Mesendoderm (in vitro differentiated cells): Measurements from ENCODE around the gene ALK.

Source experiments
- DNase-seq: peaks from one replicate; pipeline ENCODE4 v3.0.0; 2013
- H2AK5ac ChIP-seq: 2 replicates; pipeline ENCODE4 v1.6.1; 2013; ENCODE audit warnings: low read length, inconsistent platforms
- H2BK120ac ChIP-seq: 2 replicates; pipeline ENCODE4 v1.6.1; 2013; ENCODE audit warnings: low read depth, mild to moderate bottlenecking, low read length, moderate library complexity, mixed read lengths
- H2BK15ac ChIP-seq: replicated peaks from 2 replicates; pipeline ENCODE4 v1.6.1; 2013; ENCODE audit warnings: low read depth, mild to moderate bottlenecking, moderate library complexity
- H2BK5ac ChIP-seq: 2 replicates; pipeline ENCODE4 v1.6.1; 2013; ENCODE audit warnings: low read length, inconsistent platforms
- H3K18ac ChIP-seq: 2 replicates; pipeline ENCODE4 v1.6.1; 2013; ENCODE audit warnings: mild to moderate bottlenecking, low read length, mixed read lengths
- H3K23ac ChIP-seq: one replicate; pipeline ENCODE4 v1.6.1; 2013; ENCODE audit warnings: low read length
- H3K27ac ChIP-seq: 2 replicates; pipeline ENCODE4 v1.5.1; 2013; ENCODE audit warnings: low read depth, mild to moderate bottlenecking, inconsistent platforms, low read length, moderate library complexity
- H3K27me3 ChIP-seq: 2 replicates; pipeline ENCODE4 v1.6.1; 2013; ENCODE audit warnings: low read length, control low read depth, mild to moderate bottlenecking, inconsistent platforms; ENCODE audit not compliant: insufficient read depth, poor library complexity
- H3K36me3 ChIP-seq: 2 replicates; pipeline ENCODE4 v1.6.1; 2013; ENCODE audit warnings: low read length, inconsistent platforms; ENCODE audit not compliant: control insufficient read depth, insufficient read depth
- H3K4ac ChIP-seq: one replicate; pipeline ENCODE4 v1.6.1; 2013; ENCODE audit warnings: low read depth, mild to moderate bottlenecking, low read length, moderate library complexity
- H3K4me1 ChIP-seq: 2 replicates; pipeline ENCODE4 v1.6.1; 2013; ENCODE audit warnings: low read depth, low read length, inconsistent platforms; ENCODE audit not compliant: control insufficient read depth
- H3K4me2 ChIP-seq: 2 replicates; pipeline ENCODE4 v1.6.1; 2013; ENCODE audit warnings: low read length
- H3K4me3 ChIP-seq: 2 replicates; pipeline ENCODE4 v1.5.1; 2013; ENCODE audit warnings: mild to moderate bottlenecking, low read length
- H3K56ac ChIP-seq: one replicate; pipeline ENCODE4 v1.6.1; 2013; ENCODE audit warnings: low read length
- H3K79me1 ChIP-seq: 2 replicates; pipeline ENCODE4 v1.6.1; 2013; ENCODE audit warnings: low read length, inconsistent platforms
- H3K79me2 ChIP-seq: 2 replicates; pipeline ENCODE4 v1.6.1; 2013; ENCODE audit warnings: mild to moderate bottlenecking, low read length; ENCODE audit not compliant: control insufficient read depth, insufficient read depth
- H3K9ac ChIP-seq: 2 replicates; pipeline ENCODE4 v1.6.1; 2013; ENCODE audit warnings: low read length, inconsistent platforms
- H4K5ac ChIP-seq: one replicate; pipeline ENCODE4 v1.6.1; 2013; ENCODE audit warnings: low read length
- H4K8ac ChIP-seq: one replicate; pipeline ENCODE4 v1.6.1; 2013; ENCODE audit warnings: low read depth, mild to moderate bottlenecking, control low read depth, low read length, moderate library complexity
- WGBS: extraction: QIAGEN DNeasy Blood & Tissue Kit; methylation state at CpG from one replicate; pipeline ENCODE4 v1.1.7; 2013; ENCODE audit warnings: low lambda C conversion rate, missing lambda C conversion rate; ENCODE audit not compliant: insufficient coverage; ENCODE audit errors: extremely low coverage; 5-methylcytosine and 5-hydroxymethylcytosine counted together

ALK gene

GRCh38 chr2:29583548-29584156 lies 337.7 kb downstream of the ALK start:
- no CpG with 5 or more reads among the region's 1 CpG for WGBS
- H4K8ac ChIP-seq: no peak overlapping the region
- H3K4me3 ChIP-seq: no peak overlapping the region
- no peaks in the 10 kb centered on the region for H3K79me2 ChIP-seq
- no peak overlapping the region for H4K5ac ChIP-seq
- H3K79me1 ChIP-seq: no peaks in the 10 kb centered on the region
- no peaks in the 10 kb centered on the region for H3K4me1 ChIP-seq
- H3K27ac ChIP-seq: no peak overlapping the region
- H3K23ac ChIP-seq: no peak overlapping the region
- no peak overlapping the region for H3K9ac ChIP-seq
- no peak overlapping the region for H3K4me2 ChIP-seq
- H2AK5ac ChIP-seq: no peak overlapping the region
- no peaks in the 10 kb centered on the region for H3K27me3 ChIP-seq
- no peak overlapping the region for H2BK5ac ChIP-seq
- H2BK120ac ChIP-seq: no peak overlapping the region
- no peak overlapping the region for H3K56ac ChIP-seq
- H2BK15ac ChIP-seq: no peak overlapping the region
- no peak for DNase-seq
- H3K36me3 ChIP-seq: no peaks in the 10 kb centered on the region
- H3K4ac ChIP-seq: no peak overlapping the region
- no peak overlapping the region for H3K18ac ChIP-seq

GRCh38 chr2:29583104-29583503 lies 338.3 kb downstream of the ALK start:
- DNase-seq: no peak
- Histone ChIP-seq H3K79me1 (no peaks in the 10 kb centered on the region), H3K36me3 (no peaks in the 10 kb centered on the region), H3K4me2 (no peak overlapping the region), H3K18ac (no peak overlapping the region), H3K27ac (no peak overlapping the region), H2BK5ac (no peak overlapping the region), H2BK120ac (no peak overlapping the region), H3K56ac (no peak overlapping the region), H3K27me3 (no peaks in the 10 kb centered on the region), H4K5ac (no peak overlapping the region), H3K9ac (no peak overlapping the region), H4K8ac (no peak overlapping the region), H3K4me3 (no peak overlapping the region), H3K4me1 (no peaks in the 10 kb centered on the region), H3K23ac (no peak overlapping the region), H3K79me2 (no peaks in the 10 kb centered on the region), H3K4ac (no peak overlapping the region), H2BK15ac (no peak overlapping the region), H2AK5ac (no peak overlapping the region)
- WGBS: no CpG with 5 or more reads among the region's 1 CpG

GRCh38 chr2:29582062-29582461 lies 339.3 kb downstream of the ALK start:
- H3K36me3 ChIP-seq: no peaks in the 10 kb centered on the region
- H3K4me2 ChIP-seq: no peak overlapping the region
- no peak overlapping the region for H3K56ac ChIP-seq
- H3K23ac ChIP-seq: no peak overlapping the region
- H2BK120ac ChIP-seq: no peak overlapping the region
- H3K79me1 ChIP-seq: no peaks in the 10 kb centered on the region
- H2AK5ac ChIP-seq: no peak overlapping the region
- no CpG with 5 or more reads among the region's 2 CpGs for WGBS
- H2BK5ac ChIP-seq: no peak overlapping the region
- H4K8ac ChIP-seq: no peak overlapping the region
- H3K9ac ChIP-seq: no peak overlapping the region
- no peak overlapping the region for H3K27ac ChIP-seq
- no peak overlapping the region for H3K18ac ChIP-seq
- H4K5ac ChIP-seq: no peak overlapping the region
- H3K4me3 ChIP-seq: no peak overlapping the region
- no peaks in the 10 kb centered on the region for H3K4me1 ChIP-seq
- H3K4ac ChIP-seq: no peak overlapping the region
- H2BK15ac ChIP-seq: no peak overlapping the region
- no peak for DNase-seq
- no peaks in the 10 kb centered on the region for H3K27me3 ChIP-seq
- no peaks in the 10 kb centered on the region for H3K79me2 ChIP-seq

GRCh38 chr2:29580223-29580622 lies 341.2 kb downstream of the ALK start:
- H3K79me2 ChIP-seq: no peaks in the 10 kb centered on the region
- H3K9ac ChIP-seq: no peak overlapping the region
- H2BK15ac ChIP-seq: no peak overlapping the region
- no peak overlapping the region for H3K56ac ChIP-seq
- H3K36me3 ChIP-seq: no peaks in the 10 kb centered on the region
- H3K4ac ChIP-seq: no peak overlapping the region
- H3K27me3 ChIP-seq: no peaks in the 10 kb centered on the region
- no peak for DNase-seq
- no peak overlapping the region for H4K8ac ChIP-seq
- H3K4me3 ChIP-seq: no peak overlapping the region
- no peak overlapping the region for H2BK120ac ChIP-seq
- H3K18ac ChIP-seq: no peak overlapping the region
- no peaks in the 10 kb centered on the region for H3K4me1 ChIP-seq
- no peaks in the 10 kb centered on the region for H3K79me1 ChIP-seq
- no peak overlapping the region for H2BK5ac ChIP-seq
- H3K27ac ChIP-seq: no peak overlapping the region
- H4K5ac ChIP-seq: no peak overlapping the region
- H2AK5ac ChIP-seq: no peak overlapping the region
- H3K23ac ChIP-seq: no peak overlapping the region
- WGBS: no CpG with 5 or more reads among the region's 11 CpGs
- no peak overlapping the region for H3K4me2 ChIP-seq

GRCh38 chr2:29579495-29580169 lies 341.8 kb downstream of the ALK start:
- Histone ChIP-seq H3K27me3 (no peaks in the 10 kb centered on the region), H3K4ac (no peak overlapping the region), H2BK15ac (no peak overlapping the region), H4K8ac (no peak overlapping the region), H3K4me3 (no peak overlapping the region), H4K5ac (no peak overlapping the region), H2AK5ac (no peak overlapping the region), H2BK120ac (no peak overlapping the region), H2BK5ac (no peak overlapping the region), H3K56ac (no peak overlapping the region), H3K27ac (no peak overlapping the region), H3K79me1 (no peaks in the 10 kb centered on the region), H3K9ac (no peak overlapping the region), H3K4me1 (no peaks in the 10 kb centered on the region), H3K79me2 (no peaks in the 10 kb centered on the region), H3K23ac (no peak overlapping the region), H3K18ac (no peak overlapping the region), H3K36me3 (no peaks in the 10 kb centered on the region), H3K4me2 (no peak overlapping the region)
- no peak for DNase-seq
- no CpG with 5 or more reads among the region's 8 CpGs for WGBS
